Activated CD4-positive, alpha-beta T cell treated with anti-CD3 and anti-CD28 coated beads for 48 hours (primary cell): Measurements from ENCODE around the gene TTC29.

Experiments used
- DNase-seq: peaks from one replicate; pipeline ENCODE4 v3.0.0-alpha.2; 2020

The TTC29 gene, protein sequence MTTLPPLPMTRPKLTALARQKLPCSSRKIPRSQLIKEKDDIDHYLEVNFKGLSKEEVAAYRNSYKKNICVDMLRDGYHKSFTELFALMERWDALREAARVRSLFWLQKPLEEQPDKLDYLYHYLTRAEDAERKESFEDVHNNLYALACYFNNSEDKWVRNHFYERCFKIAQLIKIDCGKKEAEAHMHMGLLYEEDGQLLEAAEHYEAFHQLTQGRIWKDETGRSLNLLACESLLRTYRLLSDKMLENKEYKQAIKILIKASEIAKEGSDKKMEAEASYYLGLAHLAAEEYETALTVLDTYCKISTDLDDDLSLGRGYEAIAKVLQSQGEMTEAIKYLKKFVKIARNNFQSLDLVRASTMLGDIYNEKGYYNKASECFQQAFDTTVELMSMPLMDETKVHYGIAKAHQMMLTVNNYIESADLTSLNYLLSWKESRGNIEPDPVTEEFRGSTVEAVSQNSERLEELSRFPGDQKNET

DNA sequence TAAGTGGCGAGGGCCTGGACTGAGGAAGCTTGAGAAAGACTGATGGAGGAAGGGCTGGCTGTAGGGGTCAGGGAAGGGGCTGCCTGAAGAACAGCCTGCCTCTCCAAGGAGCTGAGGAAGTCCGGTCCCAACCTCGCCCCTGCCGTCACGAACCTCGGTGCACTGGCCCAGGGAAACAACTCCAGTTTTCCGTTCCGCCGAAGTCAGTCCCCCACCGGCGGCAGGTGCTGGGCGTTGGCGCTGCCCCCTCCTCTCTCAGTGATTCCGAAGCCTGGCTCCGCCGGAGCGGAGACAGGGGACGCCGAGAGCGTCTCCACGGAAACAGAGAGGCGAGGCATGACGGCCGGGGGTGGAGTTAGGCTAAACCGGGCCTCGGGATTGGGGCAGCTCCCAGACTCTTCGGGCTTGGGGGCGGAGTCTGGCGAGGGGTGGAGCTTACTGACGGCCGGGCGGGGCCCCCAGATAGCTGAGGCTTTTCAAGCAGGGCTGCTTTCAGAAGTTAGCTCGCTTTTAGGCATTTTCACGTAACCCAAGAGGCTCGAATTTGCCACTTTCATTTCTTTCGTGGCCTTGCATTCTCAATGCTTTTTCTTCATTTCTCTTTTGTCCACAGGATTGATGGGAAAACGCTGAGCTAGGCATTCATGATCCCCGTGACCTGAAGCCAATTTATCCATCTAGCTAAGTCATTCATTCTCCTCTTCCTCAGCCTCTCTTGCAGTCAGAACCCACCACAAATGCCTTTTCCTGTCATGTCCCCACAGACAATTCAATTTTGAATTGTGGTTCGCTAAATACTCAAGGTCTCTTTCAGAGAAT is at the start of gene TTC29:
Gene TTC29 (minus strand): TSS at position 309 of the 819 bp plus-strand sequence. CDS start 5,969 bp downstream, outside the sequence.
- peak; percentile 93 for DNase-seq

DNA sequence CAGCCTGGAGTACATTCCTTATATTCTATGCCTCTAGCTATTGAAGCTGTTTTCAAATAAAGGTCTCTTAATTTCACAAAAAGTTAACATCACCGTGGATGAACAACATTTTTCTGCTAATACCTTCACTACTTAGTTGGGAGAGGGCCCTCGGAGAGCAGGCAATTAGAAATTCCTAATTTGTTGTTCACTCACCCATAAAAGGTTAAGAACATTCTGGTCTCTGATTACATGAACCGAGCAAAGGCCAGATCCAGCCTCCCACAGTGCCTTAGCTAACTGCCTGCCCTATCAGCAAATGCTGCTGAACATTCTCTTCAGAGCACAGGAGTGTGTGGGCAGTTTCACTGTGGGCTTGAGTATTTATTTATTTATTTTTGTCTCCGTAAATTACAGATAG is 36.0 kb upstream of the TTC29 start:
- DNase-seq = no peak

DNA sequence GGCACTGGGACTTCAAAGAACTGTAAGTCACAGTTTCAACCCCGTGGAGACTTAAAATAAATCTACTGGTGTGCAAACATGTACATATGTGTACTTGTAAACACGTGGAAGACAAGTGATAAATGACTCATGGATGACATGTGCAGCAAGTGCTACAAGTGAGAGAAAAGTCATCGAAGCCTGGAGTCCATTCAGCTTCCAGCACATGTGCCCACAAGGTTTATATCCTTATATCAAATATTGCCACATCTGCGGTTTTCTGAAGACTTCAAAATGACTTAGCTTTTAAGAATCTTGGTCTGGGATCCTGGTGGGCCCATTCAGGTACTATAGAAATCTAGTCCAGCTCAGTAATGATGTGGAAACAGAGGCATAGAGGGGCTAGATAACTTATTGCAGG is 33.0 kb upstream of the TTC29 start:
- DNase-seq = no peak

DNA sequence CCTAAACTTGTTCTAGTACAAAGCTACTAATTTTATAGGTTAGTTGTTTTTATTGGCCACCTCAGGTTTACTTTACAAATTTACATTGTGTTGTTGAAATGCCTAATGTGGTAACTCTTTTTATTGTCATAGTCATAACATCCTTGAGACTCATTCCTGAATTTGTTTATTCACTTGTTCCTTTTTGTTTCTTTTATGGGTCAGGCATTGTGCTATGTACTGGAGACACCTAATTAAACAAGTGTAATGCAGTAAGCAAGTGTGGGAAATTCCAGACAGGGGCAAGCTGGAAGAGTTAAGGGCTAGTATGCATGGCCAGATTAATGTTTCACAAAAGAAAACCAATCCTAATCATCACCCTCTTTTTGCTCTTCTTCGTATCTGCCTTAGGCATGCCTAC is 30.5 kb upstream of the TTC29 start:
- DNase-seq = no peak

DNA sequence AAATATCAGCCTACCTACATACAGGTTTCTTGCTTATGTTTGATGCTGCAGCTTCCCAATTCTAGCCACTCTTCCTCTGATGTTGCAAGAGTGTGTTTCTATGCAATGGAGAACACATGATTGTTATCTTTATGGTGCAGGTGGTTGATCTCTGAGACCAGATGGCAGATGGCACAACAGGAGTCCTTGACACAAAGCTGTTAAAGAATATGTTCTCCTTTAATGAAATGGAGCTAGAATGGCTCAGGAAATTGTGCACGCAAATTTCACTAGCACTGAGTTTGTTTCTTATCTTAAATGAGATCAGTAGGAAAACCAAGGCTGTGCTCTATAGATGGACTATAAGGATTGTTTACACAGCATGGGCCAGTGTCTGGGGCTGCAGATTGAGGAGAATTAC is 29.9 kb upstream of the TTC29 start:
- DNase-seq = no peak

DNA sequence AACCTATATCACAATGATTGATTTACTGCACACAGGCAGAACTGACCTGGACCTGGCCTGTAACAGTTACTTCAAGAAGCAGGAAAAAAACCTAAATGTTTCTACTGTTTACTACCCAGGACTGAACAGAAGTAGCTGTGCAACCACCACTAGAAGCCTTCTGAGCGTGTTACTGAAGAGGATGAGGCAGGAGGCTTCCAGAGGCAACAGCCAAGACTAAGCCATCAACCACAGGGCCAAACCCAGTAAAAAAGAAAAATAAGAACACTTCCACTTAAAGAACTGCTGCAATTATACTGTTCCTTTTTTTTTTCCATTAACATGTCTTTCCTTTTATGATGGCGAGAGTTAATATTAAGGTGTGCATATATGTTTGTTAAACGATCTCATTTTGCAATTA is 29.4 kb upstream of the TTC29 start:
- no peak for DNase-seq

DNA sequence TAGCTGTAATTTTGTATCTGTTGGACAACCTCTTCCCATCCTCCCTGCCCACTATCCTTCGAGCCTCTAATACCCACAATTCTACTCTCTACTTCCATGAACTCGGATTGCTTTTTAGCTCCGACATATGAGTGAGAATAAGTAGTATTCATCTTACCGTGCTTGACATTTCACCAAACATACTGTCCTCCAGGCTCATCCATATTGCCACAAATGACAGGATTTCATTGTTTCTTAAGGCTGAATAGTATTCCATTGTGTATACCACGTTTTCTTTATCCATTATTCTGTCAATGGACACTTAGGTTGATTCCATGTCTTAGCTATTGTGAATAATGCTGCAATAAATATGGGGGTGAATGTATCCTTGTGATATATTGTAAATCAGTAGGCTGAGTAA is 26.4 kb upstream of the TTC29 start:
- DNase-seq = no peak

DNA sequence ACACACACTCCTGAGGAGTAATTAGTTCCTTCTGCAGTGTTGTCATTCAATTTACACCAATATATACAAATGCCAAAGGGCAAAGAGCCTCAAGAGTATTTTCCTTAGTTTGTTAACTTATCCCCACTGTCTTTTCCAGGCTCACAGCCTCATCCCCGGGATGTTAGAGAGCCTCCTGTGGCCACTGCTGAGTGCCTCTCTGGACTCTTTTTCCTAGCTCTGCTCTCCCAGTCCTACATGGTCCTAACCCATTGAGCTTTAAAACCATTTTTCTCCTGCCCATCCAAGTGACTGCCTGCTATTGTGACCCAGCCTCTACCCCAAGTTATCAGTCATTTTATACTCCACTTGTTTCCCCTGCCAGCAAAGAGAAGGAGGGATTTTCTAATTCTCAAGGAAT is 23.5 kb upstream of the TTC29 start:
- DNase-seq = no peak

DNA sequence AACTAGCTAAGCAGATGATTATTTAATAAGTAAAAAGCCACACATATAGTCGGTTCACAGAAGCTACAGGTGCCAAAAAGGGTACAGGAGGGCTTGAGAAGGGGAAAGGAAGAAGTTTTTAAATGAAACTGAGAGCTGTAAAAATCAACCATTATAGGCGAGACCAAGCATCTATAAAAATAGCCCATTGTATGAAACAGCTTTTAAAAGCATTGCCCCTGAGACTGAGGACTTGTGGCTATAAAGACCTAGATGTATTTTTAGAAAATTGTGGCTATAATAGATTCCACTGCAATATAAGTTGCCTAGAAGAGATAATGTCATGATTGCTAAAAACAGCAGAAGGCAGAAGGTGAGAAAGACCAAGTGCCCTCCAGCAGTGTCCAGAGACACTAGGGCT is 15.0 kb upstream of the TTC29 start:
- no peak for DNase-seq

DNA sequence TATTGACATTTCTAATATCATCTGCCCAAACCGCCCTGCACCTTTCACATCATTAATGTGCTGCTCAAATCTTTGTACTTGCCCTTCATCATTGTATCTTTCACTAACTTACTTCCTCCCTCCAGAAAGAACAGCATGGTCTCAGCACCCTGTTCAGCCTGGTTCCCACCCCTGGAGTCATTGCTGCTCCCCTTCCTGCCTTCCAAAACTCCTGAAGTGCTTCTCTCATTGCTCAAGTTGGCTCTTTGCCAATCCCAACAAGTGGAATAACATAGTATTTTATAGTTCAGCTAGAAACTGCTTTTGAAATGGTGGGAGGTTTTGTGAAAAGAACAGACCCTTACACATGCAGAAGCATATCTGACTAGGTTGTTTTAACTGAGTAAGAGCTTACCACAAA is 14.0 kb upstream of the TTC29 start:
- DNase-seq = no peak

DNA sequence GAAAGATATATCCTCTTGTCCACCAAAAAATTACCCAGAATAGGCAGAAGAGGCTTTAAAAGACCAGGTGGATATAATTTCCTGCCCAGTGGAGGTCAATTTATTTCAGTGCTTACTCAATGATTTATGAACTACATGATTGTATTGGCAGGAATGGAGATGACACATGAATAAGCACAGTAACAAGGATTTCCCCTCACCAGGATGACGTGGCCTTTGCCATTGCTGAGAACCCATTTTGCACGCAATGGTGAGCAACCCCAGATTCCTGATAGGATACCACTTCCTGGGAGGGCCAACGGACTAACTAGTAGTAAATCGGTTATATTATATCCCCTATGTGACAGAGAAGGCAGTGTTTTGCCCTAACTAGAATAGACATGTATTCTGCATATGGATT is 11.6 kb upstream of the TTC29 start:
- no peak for DNase-seq

DNA sequence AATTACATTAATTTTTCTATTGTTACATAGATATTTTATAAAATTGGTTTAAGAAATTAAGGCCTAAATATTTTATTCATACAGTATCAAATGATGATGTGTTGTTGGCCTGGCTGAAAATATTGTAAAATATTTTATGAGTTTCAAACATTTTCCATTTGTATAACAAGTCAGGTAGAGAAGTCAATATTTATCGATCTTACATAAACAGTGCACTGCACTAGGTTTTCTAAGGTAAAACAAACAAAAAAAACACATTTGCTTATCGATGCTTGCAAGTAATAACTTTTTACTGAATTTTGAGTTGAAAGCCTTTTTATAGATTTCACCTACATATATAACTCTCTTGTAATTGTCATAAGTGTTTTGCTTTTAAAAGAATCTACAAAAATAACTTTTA is 7.2 kb upstream of the TTC29 start:
- no peak for DNase-seq

DNA sequence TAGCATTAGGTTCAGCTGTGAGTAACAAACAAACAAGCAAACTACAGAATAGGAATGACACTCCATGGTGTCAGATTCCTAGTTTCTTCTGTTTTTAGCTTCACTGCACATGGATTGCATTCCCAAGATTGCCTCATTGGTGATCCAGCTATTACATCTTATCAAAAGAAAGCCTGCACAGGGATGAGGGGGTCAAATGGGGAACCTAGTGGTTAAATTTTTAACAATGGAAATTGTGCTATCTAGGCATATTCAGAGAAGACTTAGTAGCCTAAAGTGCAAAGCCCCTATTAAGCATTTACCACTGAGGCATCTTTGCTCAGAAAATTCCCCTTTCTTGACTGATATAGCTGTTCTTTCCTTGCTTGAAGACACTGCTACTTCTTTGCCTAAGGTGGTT is 3.9 kb upstream of the TTC29 start:
- DNase-seq = no peak

DNA sequence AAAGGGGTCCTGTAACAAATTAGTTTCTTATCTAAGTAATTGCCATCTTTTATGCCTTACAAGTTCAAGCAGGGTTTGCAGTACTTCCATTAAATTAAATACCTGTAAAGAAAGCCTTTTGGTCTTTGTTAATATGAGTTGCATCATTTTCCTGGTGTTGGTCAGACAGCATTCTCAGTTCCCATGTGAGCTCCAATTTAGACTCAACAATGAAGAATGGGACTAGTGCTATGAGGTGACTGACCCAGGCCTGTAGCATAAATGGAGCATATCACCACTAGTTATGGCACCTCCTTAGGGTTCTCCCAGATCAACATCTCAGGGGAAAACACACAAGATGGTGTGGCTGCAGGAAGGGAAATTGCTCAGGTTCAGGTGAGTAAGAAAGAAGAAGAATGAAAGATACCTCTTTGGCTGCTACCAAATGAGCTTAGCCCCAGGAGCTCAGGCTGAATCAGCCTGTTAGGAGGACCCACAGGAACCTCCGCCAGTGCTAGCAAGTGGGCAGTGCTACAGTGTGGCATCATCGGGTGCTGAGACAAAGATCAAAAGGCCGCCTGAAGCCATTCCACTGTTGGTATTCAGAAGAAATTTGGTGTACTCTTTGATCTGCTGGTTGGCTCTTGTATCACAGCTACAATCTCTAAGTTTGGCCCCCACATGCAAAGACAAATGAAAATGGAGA is 1.8 kb downstream of the TTC29 start:
- no peak for DNase-seq

DNA sequence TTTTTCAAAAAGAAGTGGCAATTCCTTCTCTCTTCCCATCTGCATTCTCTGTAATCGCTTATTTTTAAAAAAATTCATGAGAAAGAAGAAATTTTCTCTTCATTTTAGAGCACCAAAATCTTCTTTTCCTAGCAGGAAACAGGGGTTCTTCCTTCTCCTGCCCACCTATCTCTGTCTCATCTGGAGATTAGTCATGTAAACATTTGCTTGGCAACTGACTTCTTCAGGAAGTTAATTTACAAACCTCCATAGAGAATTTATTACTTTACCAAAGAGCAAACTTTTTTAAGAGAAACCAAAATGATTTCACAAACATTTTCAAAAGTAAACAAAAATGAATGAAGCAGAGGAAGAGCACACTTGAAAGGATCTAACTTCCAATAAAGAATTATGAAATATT is 13.5 kb downstream of the TTC29 start:
- no peak for DNase-seq

DNA sequence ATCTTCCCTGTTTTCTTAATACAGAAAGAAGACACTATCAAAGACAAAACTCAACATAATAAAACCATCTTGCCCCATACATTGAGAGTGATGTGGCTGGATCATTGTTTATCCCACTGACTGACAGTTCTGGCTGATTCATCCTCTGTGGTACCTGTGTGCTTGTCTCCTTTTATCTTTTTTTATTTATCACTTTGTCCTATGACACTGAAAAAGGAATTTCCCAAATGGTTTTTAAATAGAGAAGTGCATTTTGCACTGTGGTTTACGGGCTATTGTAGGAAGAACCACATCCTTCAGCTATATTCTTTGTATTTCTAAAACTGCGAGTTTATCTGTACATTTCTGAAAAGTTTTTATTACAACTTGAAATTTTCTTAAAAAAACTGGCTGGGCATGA is 15.0 kb downstream of the TTC29 start:
- no peak for DNase-seq

DNA sequence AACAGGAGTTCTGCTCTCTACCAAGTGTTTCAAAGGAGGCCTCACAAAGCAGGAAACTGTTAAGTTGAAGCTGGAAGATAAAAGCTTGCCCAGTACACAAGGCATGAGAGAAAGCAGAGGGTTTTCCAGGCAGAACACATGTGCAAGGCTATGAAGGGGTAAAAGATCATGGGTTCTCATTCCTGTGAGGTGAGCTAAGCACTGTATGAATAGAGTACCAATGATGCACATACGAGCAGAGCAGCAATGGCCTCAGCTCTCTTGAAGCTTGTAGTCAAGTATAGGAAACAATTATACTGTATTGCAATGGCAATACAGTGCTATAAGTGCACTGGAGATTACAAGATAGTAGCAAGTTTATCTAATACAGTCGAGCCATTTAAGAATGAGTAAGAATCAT is 18.0 kb downstream of the TTC29 start:
- DNase-seq = no peak

DNA sequence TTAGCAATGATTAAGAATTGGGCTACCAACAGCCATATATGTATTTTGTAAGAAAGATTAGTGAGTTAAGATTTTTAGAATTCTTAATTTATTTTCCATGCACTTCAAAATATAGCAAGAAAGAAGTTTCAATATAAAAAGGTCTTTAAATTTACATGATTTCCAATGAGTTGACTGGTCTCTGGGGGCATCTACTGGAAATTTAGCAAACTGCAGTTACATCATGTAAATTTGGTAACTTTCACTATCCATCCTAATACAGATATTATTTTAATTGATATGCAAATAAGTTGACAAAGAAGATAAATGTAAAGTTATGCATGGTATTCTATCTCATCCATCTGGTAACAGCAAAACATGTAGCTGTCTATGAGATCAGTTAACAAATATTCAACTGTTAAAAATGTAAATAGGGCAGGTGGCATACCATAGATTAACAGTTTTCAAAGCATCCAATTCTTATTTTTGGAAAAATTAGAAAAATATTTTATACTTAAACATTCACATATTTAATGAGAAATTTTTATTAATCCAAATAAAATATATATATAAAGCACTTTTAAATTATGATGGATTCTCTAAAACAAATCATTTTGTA is 29.1 kb downstream of the TTC29 start:
- DNase-seq = peak; percentile 16

DNA sequence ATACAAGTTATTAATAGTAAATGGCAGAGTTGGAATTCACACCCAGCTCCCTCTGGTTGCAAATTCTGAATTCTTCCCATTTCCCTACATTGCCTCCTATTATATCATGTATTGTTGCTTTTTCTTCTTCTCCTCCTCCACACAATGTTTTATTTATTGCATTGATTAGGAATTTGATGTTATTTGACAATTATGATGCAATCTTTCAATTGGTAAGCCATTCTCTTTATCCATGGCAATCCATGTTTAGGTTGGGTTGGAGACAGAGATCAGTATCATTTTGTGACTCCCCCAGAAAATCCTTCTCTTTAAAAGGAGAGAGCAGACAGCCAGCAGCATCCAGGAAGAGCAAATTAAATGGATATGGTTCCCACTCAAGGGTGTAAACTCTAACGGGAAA is 30.5 kb downstream of the TTC29 start:
- DNase-seq = no peak

DNA sequence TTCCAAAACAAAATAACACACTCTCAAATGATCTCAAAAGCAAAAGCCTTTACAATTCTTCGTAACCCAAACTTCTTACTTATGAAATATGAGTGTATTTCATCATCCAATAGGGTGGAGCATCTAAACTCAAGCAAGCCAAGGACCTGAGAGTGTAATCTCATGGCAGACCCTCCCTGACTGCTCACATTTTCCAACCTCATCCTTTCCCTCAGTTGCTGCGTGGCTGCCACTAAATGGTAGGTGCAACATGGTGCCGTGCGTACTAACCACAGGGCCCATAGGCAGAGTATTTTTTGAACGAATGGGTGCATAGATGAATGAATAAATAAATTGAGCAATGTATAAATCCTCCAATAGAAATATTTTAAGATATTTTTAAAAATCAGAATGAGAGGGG is 45.4 kb downstream of the TTC29 start:
- peak; percentile 4 for DNase-seq

DNA sequence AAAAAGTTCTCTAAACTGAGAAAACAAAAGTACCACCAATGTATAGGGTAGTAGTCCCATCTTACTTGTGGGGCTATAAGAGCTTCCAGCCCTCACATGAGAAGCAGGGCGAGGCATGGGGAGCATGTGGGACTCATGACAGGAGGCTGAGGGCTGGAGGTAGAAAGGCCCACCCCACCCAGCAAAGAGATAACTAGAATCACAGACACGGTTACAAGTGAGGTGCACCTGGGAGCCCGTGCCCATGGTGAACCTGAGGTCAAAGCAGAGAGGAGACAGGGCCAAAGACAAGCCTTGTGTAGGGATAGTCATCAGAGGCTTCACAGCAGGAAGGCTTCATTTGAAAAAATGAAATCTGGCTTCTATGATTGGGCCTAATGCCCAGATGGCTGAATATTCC is 55.4 kb downstream of the TTC29 start:
- DNase-seq = no peak

DNA sequence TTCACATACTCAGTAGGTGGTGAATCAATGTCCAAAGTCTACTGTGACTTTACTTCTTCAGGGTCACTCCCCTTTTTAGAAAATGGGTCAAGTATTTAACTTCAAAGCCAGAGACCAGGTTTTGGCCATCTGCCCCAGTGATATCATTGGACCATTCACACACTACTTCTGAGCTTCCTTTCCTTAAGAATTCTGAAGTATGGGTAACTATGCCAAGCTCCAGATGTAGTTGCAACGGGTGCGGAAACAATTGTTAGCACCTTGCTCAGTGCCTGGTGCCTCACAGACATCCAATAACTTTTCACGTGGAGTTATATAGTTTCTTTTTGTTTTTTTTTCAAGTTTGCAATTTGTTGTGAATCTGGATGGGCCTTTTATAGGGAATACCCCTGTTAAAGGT is 62.6 kb downstream of the TTC29 start:
- DNase-seq = no peak

DNA sequence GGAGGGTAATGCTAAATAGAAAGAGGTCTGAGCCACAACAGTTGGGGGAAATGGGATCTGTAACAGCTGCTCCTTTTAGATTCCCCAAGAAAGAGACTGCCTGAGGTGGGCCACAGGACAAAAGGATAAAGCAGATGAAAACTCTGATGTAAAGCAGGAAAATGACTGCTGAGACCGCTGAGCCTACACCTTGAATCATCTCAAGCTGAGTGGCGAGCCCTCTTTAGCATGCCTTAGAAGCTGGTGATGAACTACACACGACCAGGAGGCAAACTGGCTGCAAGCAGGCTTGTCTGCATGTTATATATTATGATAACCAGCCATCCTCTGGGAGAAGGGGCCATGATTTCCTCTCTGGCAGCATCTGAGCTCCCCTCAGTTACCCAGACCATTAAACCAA is 88.4 kb downstream of the TTC29 start:
- DNase-seq = no peak
